Measurements from ENCODE around the gene DNAJB2.
"Not testable (repeated sequence)": the region's sequence is repeated elsewhere in the genome, so short reads cannot be mapped to it uniquely, and the experiment has no call there.

The DNAJB2 gene

DNA sequence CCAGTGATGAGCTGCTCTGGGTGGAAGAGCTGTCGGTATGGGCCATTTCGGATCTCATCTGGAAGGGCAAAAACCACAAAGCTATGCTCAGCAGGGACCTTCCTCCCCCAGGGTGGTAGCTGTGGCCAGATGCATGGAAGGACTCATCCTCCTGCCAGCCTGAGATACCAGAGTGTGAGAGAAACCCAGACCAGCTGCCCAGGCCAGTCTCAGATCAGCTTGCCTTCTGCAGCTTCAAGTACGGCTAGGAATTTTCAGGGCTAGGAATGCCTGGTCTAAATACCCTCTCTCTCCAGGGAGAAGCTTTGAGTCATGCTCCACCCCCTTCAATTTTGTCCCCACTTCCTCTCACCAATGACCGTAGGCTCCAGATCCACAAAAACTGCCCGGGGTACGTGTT lies 27.5 kb upstream of the DNAJB2 start:
- DNase-seq (ENCODE audit: extremely low read depth, low read depth): no peak

DNA sequence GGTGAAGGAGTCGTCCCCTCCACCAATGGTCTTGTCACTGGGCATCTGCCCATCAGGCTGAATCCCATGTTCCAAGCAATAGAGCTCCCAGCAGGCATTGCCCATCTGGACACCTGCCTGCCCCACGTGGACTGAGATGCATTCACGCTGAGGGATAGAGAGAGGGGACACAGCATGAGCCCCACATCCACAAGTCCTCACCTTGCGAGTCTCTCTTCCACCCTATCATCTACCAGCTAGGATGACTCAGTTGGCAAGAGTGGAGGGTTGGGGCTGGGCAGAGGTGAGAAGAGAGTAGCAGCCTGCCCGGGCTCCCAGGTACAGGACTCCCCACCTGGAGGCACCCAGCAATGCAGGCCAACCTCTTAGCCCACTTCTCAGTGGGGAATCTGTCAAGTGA lies 27.1 kb upstream of the DNAJB2 start:
- DNase-seq (ENCODE audit: extremely low read depth, low read depth): no peak
- TF ChIP-seq, protein P1, sequence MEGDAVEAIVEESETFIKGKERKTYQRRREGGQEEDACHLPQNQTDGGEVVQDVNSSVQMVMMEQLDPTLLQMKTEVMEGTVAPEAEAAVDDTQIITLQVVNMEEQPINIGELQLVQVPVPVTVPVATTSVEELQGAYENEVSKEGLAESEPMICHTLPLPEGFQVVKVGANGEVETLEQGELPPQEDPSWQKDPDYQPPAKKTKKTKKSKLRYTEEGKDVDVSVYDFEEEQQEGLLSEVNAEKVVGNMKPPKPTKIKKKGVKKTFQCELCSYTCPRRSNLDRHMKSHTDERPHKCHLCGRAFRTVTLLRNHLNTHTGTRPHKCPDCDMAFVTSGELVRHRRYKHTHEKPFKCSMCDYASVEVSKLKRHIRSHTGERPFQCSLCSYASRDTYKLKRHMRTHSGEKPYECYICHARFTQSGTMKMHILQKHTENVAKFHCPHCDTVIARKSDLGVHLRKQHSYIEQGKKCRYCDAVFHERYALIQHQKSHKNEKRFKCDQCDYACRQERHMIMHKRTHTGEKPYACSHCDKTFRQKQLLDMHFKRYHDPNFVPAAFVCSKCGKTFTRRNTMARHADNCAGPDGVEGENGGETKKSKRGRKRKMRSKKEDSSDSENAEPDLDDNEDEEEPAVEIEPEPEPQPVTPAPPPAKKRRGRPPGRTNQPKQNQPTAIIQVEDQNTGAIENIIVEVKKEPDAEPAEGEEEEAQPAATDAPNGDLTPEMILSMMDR (IDR thresholded peaks at IDR 0.05; ENCODE audit: low read depth, low read length): no peak

More for the DNA sequence above, 27.5 kb upstream of the DNAJB2 start:
- TF ChIP-seq, protein P1 (IDR thresholded peaks at IDR 0.05; ENCODE audit: low read depth, low read length): no peak

DNA sequence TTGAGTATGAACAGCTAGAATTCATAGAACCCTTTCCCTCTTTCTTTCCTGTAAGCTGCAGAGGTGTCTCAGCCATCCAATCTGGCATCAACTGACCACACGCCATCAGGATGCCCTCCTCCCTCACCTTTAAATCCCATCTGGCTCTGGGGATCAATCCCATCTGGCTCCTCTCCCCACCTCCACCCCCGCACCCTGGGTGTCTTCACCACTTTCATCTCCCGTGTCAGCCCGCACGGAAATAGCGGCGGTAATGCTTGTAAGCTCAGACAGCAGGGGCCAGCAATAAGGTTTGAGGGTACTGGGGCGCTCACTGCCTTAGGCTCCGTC lies 26.6 kb upstream of the DNAJB2 start:
- DNase-seq (ENCODE audit: extremely low read depth, low read depth): no peak
- TF ChIP-seq, protein P1 (IDR thresholded peaks at IDR 0.05; ENCODE audit: low read depth, low read length): no peak

DNA sequence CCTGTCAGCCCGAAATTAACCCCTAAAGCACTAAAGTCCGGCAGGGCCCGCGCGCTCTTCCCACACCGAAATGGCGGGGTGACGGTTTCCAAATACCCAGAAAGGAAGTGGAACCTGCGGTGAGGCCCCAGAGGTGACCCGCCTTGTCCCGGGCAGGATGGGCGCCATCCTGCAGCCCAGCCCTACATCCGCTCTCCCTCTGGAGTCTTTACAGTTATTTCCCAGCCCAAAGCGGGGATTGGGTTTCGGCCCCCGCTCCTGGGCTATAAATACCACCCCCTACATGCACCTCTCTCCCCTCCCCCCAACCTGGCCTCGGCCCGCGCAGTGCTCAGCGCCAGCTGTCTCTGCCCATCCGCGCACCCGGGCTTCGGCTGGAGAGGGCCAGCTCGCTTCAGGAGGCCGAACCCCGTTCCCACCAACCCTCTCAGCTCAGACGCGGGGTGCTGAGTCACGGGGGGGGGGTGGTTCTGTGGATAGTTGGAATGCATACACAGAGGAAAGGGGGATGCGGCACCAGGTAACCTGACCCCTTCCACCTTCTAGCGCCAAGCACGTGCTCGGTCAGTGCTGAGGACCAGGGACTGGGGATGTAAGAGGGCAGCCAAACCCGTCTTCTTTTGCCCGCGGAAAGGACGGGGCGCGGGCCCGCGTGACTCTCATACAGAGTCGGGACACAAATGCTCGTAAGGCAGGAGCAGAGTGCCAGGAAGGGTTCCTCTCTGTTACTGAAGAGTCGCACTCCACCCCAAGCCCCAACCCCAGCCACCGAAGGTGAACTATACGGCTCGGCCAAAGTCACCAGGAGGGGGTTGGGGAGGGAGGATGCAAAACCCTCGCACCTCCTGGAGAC lies 26.0 kb upstream of the DNAJB2 start, which contains the start of gene TUBA4B:
Gene TUBA4B (plus strand): TSS at position 344 of the 853 bp plus-strand sequence. CDS start 165 bp downstream, at position 509.
- TF ChIP-seq, protein P1 (IDR thresholded peaks at IDR 0.05; ENCODE audit: low read depth, low read length): no peak
- no peak for DNase-seq (ENCODE audit: extremely low read depth, low read depth)

DNA sequence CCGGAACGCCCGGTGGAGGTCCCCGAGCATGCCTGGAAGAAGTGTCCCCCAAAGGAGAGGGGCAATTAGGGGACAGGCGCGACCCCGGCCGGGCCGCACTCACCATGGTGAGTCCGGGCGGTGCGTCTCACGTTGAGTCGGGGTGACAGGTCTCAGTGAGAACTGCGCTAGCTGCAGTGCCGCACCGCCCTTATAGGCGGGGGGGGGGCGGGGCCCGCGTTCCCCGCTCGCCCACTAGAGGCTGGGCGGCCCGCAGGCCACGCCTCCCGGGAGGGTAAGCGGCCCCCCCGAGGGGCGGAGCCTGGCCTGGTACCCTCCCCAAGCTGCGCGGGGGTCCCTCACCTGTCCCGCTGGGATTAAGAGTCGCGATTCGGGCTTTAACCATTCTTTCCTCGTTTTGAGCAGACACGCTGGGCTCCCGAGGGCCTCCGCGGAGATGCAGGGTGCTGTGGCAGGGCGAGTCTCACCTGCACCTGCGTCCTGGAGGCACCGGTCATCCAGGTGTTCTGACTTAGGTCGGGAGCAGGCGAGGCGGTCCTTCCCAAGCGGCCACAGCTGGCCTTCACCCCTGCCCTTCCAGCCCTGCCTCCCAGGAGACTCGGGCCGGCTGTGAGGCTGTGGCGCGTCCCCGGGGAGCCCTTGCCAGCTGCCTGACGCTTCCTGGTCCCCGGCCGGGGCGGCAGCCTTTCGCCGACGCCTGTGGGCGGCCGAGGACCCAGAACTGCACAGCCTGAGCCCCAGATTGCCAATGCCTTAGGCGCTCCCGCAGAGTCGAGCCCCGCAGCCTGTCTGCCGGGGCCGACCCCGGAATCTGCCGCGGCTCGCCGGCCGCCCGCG lies 25.2 kb upstream of the DNAJB2 start, which contains the start of gene TUBA4A:
Gene TUBA4A (minus strand): TSS at position 166 of the 837 bp plus-strand sequence. CDS start 60 bp downstream, at position 106.
- no peak for DNase-seq (ENCODE audit: extremely low read depth, low read depth)
- TF ChIP-seq, protein P1 (IDR thresholded peaks at IDR 0.05; ENCODE audit: low read depth, low read length): no peak

DNA sequence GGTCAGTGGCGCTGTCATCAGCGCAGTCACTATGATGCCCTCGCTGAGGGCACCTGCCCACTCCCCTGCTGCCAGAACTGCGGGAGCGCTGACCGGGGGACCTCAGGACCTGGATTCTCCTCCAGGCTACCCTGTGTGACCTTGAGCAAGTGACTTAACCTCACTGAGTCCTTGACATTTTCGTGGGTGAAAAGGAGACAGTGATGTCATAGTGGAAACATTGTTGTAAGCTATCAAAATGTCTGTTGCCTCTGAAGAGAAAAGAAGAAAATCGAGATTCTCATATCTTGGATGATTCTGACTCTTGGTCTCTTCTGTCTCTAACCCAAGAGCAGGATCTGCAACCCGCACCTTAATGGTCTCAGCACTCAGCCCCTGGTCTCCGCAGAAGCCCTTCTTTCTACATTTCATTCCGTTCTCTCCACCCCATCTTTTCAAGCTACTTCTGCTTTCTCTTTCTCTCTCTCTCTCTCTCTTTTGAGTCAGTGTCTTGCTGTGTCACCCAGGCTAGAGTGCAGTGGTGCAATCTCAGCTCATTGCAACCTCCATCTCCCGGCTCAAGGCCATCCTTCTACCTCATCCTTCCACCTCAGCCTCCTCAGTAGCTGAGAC lies 24.5 kb upstream of the DNAJB2 start:
- TF ChIP-seq, protein P1 (IDR thresholded peaks at IDR 0.05; ENCODE audit: low read depth, low read length): no peak
- no peak for DNase-seq (ENCODE audit: extremely low read depth, low read depth)

DNA sequence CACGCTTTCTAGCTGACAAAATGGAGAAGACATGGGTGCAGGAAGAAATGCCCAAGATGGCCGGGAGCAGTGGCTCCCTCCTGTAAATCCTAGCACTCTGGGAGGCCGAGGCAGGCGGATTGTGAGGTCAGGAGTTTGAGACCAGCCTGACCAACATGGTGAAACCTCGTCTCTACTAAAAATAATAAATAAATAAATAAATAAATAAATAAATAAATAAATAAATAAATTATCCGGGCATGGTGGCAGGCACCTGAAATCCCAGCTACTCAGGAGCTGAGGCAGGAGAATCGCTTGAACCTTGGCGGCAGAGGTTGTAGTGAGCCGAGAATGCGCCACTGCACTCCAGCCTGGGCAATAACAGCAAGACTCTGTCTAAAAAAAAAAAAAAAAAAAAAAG lies 20.2 kb upstream of the DNAJB2 start:
- not testable (repeated sequence) for DNase-seq (ENCODE audit: extremely low read depth, low read depth)
